UCSD-AML1 (cell line): ENCODE results near the gene B4GALT5.

Source experiments
- DNase-seq: peaks from one replicate; lab custom pipeline; 2025; ENCODE audit not compliant: unreplicated experiment; lab: John Stamatoyannopoulos, UW

B4GALT5 gene

DNA sequence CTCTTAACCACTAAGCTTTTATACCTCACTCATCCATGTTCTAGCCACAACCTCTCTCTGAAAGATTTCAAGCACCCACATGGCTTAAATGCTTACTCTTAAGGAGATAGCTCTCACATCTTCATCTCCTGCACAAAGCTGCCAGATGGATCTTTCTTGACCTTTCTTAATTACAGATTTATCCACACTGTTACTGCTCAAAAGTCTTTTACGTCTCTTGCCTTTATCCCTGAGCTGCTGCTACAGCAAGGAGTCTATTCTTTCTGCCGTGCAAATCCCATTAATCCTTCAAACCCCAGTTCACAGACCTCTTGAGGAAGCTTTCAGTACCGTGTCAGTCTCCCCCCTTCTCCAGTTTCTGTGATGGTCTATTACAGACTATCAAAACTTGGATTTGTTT is 54.6 kb downstream of the B4GALT5 start:
- no peak for DNase-seq

DNA sequence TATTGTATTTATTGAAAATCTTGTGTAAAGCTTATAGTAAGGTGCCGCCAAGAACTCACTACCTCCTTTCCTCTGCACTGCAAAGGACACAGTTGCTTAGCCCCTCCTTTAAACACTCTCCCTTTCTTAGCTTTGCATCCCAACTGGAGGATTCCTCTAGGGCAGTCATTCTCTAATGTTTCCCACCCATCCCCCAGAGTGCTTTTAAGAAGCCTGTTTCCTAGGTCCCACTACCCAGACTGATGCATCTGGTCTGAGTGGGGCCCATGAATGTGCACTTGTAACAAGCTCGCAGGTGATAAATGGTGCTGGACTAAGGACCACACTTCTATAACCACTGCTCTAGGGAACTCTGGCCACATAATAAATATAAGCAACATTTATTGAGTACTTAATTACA is 55.2 kb downstream of the B4GALT5 start:
- no peak for DNase-seq

GRCh38 chr20:49657118-49657901 is 56.4 kb downstream of the B4GALT5 start:
- no peak for DNase-seq

- DNase-seq: no peak
These were observed 57.4 kb downstream of the B4GALT5 start for GRCh38 chr20:49656304-49656703.

- DNase-seq: no peak
These were observed 59.7 kb downstream of the B4GALT5 start for GRCh38 chr20:49653925-49654434.

- DNase-seq: no peak
These were observed 64.0 kb downstream of the B4GALT5 start for GRCh38 chr20:49649672-49650071.

DNA sequence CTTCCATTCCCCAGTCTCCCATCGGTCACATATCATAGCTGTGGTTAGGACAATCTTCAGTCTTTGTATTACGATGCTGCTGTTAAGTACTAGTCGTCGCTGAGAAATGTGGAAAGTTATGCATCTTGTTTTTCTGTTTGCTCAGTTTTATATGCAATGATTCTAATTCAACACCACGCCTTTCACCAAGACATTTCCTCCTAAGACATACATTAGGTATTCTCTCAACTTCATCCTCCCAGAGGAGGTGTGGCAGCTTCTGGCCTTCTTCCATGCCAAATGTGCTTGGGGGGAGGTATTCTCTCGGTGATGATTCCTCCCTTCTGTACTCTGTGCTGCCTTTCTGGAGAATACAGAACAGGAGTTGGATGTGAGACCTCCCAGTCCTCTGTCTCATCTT is 66.1 kb downstream of the B4GALT5 start:
- no peak for DNase-seq

GRCh38 chr20:49646528-49646927 is 67.2 kb downstream of the B4GALT5 start:
- no peak for DNase-seq

GRCh38 chr20:49646126-49646525 is 67.6 kb downstream of the B4GALT5 start:
- no peak for DNase-seq

DNA sequence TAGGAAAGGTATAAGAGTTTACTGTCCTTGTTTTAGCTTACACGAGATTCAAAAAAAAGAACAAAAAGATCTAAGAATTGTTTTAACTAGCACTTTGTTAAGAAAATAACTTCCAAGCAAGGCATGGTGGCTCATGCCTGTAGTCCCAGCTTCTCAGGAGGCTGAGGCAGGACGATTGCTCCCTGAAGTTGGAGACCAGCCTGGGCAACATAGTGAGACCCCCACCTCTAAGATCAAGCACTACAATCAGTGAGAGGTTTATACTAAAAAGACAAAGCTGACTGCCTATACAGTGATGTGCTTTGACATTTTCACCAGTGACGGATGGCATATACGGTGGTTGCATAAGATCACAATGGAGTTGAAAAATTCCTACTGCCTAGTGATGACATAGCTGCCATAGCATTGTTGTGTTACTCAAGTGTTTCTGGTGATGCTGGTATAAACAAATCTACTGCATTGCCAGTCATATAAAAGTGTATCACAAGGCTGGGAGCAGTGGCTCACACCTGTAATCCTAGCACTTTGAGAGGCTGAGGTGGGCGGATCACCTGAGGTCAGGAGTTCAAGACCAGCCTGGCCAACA is 68.6 kb downstream of the B4GALT5 start:
- no peak for DNase-seq

DNA sequence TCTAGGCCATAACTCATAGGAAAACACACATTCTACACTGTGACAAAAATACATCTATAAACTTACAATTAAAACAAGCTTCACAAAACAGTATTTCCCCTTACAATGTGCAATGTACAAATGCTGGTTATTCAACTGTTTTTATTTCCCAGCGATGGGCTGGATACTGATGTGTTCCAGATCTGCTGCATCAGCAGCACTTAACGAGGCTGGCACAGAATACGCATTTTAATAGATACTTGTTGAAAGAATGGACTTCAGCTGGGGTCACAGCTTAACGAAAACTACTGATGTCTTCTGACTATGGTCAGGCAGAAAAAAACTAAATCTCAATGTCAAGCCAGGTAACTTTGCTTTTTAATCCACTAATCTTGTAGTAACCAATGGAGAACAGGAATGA is 70.9 kb downstream of the B4GALT5 start:
- no peak for DNase-seq

DNA sequence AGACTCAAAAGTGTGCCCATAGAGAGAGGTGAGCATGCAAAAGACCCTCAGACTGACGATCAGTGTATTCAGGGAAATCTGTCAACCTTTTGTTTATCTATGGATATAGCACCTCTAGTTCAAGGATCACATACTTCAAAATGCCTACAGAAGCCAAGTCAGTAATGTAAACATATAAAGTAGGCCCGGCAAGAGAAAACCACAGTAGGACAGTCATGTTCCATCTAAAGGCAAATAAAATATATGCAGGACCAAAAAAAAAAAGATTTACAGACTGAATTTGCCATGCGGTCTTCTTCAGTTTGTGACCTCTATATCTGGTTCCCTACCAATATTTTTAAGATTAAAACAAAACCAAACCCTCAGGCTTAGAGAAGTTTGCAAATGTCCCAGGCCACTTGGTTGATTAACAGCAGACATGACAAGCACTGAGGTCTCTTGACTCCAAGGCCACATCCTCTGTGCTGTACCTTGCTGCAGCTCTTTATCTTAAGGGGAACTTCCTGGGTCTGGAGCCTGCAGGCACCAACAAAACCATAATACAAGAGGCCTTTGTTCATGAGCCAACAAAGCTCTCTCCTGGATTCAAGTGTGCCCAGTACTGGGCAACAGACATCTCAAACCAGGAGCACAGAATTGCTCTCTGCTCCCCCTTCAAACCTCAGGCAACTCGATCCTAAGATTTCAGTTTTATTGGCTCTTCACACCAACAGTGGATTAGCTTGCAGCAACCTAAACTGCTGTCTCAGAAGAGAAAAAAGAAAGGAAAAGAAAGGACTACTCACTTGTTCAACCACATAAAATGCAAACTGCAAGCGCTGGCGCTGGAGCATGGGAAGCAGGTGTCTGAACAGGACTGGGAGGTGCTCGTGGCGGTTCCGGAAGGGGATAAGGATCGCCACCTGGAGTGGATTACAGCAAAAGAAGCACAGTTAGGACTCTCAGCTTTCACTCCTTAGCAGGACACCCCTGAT is 71.7 kb downstream of the B4GALT5 start:
- no peak for DNase-seq

DNA sequence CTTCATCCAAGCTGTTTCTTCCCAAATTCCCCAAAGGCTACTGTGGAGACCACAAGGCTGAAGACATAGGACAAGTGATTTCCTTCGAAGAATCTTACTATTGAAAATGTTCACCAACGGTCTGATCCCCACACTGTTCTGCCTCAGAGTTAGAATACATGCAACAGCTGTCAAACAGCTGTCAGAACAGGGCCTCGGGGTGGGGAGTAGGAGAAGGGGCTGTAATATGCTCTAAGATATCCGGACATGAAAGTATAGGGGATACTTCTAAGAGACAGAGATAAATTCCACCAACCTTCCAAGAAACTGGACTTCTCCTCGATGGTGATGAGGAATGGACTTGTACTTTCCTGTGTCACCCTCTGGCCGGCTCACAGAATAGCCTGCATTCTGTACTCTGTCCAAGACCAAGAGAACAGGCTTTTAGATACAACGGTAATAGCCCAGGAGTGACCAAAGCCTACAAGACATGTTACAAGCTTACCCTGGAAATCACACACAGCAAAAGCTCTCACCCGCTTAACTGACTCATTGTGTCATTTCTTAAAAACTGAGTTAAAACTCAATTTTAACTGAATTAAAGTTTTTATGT is 76.5 kb downstream of the B4GALT5 start:
- no peak for DNase-seq

GRCh38 chr20:49636447-49636846 is 77.2 kb downstream of the B4GALT5 start:
- no peak for DNase-seq

DNA sequence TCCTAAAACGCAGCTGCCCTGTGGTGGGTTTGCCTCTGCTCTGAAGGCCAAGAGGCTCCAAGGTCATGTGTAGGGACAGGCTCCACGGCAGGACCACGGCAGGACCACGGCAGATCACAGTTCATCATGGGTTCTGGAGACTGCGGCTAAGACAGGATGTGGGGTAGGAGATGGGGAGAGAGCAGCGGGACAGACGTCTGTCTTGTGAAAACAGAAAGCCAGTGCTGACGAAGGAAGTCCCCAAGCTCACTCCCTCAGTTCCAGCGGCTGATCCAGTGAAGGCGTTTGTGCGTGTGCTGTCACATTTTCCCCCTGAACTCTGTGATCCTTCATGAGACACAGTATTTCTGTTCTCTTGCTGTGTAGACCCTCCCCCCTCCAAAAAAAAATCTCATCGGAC is 77.8 kb downstream of the B4GALT5 start:
- no peak for DNase-seq

- no peak for DNase-seq
These were observed 78.5 kb downstream of the B4GALT5 start for GRCh38 chr20:49635166-49635565.

DNA sequence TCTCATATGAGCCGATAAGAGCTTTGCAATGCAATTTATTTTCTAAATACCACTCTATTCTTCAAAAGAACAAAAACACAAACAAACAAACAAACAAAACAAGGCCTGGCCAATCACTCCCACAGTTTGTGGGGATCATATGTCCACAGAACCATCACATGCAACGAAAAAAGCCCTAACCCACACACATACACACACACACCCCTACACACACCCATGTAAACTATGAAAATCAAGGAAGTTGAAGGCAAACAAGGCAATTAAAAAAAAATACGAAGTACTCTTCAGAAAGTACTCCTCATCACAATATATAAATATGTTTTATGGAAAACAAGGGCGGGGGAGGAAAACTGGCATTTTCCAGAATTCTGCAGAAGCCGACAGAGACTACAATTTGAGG is 79.6 kb downstream of the B4GALT5 start:
- DNase-seq: no peak

- DNase-seq: no peak
These were observed 80.0 kb downstream of the B4GALT5 start for GRCh38 chr20:49633643-49634042.

GRCh38 chr20:49633023-49633422 is 80.7 kb downstream of the B4GALT5 start:
- no peak for DNase-seq

DNA sequence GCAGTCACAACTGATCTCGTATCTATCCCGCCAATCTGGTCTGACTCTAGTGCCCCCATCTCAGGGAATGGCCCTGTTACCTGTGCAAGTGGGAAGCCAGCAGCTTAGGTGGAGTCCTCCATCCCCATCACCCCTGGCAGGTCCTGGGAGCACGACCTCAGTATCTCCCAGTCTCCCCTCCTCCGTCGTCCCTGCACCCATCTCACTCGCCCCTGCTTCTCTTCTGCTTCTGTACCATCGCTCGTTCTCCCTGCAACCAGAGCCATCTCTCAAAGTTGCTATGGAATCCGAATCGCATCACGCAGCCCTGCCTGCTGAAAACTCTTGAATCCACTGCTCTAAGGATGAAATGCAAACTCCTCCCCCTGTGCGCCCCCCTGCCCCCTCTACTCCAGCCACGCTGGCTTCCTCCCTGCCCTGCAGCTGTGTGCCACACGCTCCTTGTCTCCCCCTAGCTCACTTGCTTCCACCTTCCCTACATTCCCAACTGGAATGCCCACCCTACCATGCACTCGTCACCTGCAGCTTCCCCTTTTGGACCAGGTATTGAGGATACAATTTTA is 81.7 kb downstream of the B4GALT5 start:
- no peak for DNase-seq
